MM.1S (cell line): ENCODE measurements around the gene TPRN.

Experiments used
- DNase-seq: peaks from one replicate; pipeline ENCODE4 v3.0.0-alpha.2; 2015
- H2AFZ ChIP-seq: fragments of 300-600 bp; sonication (generic); 2 replicates; pipeline ENCODE4 v1.6.0; 2016; ENCODE audit warnings: antibody characterized with exemption, low read length
- H3F3A ChIP-seq: fragments of 300-600 bp; sonication (generic); 2 replicates; pipeline ENCODE4 v1.6.1; 2016; ENCODE audit warnings: mild to moderate bottlenecking, antibody characterized with exemption, low read length, moderate library complexity, mixed read lengths; ENCODE audit not compliant: insufficient read depth
- H3K27ac ChIP-seq: fragments of 300-600 bp; sonication (generic); 2 replicates; pipeline ENCODE4 v1.5.1; 2016; ENCODE audit warnings: mild to moderate bottlenecking, low read length
- H3K27me3 ChIP-seq: fragments of 300-600 bp; sonication (generic); replicated peaks from 2 replicates; pipeline ENCODE4 v1.6.0; 2016; ENCODE audit warnings: low read length; ENCODE audit not compliant: insufficient read depth
- H3K36me3 ChIP-seq: fragments of 300-600 bp; sonication (generic); replicated peaks from 2 replicates; pipeline ENCODE4 v1.6.1; 2016; ENCODE audit warnings: mild to moderate bottlenecking, low read length, mixed read lengths; ENCODE audit not compliant: insufficient read depth
- H3K4me1 ChIP-seq: fragments of 300-600 bp; sonication (generic); 2 replicates; pipeline ENCODE4 v1.6.1; 2016; ENCODE audit warnings: low read length, mixed read lengths
- H3K4me2 ChIP-seq: fragments of 300-600 bp; sonication (generic); 2 replicates; pipeline ENCODE4 v1.6.0; 2016; ENCODE audit warnings: low read depth, low read length
- H3K4me3 ChIP-seq: fragments of 300-600 bp; sonication (generic); 2 replicates; pipeline ENCODE4 v1.5.1; 2016; ENCODE audit warnings: low read length, mixed read lengths
- H3K79me2 ChIP-seq: fragments of 300-600 bp; sonication (generic); 2 replicates; pipeline ENCODE4 v1.6.1; 2016; ENCODE audit warnings: mixed run types, low read length, mixed read lengths
- H3K9ac ChIP-seq: fragments of 300-600 bp; sonication (generic); 2 replicates; pipeline ENCODE4 v1.6.1; 2016; ENCODE audit warnings: low read length, mixed read lengths
- H3K9me2 ChIP-seq: fragments of 300-600 bp; sonication (generic); replicated peaks from 2 replicates; pipeline ENCODE4 v1.6.1; 2016; ENCODE audit warnings: mild to moderate bottlenecking, low read length, mixed read lengths; ENCODE audit not compliant: insufficient read depth
- H3K9me3 ChIP-seq: fragments of 300-600 bp; sonication (generic); replicated peaks from 2 replicates; pipeline ENCODE4 v1.6.1; 2016; ENCODE audit warnings: mild to moderate bottlenecking, low read length, mixed read lengths; ENCODE audit not compliant: insufficient read depth
- H4K20me1 ChIP-seq: fragments of 300-600 bp; sonication (generic); 2 replicates; pipeline ENCODE4 v1.6.1; 2016; ENCODE audit warnings: mild to moderate bottlenecking, low read length, moderate library complexity, mixed read lengths; ENCODE audit not compliant: insufficient read depth
- CTCF ChIP-seq: fragments of 300-600 bp; sonication (generic); IDR thresholded peaks from 2 replicates; pipeline ENCODE4 v1.5.1; 2016; ENCODE audit warnings: antibody characterized with exemption, low read length, mixed read lengths
- EZH2 ChIP-seq: fragments of 300-600 bp; sonication (generic); optimal IDR thresholded peaks from 2 replicates; pipeline ENCODE3; 2017; ENCODE audit warnings: low read depth, mild to moderate bottlenecking, antibody characterized with exemption, low read length, mixed read lengths
- EZH2phosphoT487 ChIP-seq: fragments of 300-600 bp; sonication (generic); IDR thresholded peaks from 2 replicates; pipeline ENCODE4 v1.6.1; 2018; ENCODE audit warnings: antibody characterized with exemption, low read length

Gene TPRN

GRCh38 chr9:137171149-137171900 lies 29.2 kb downstream of the TPRN start:
- H3K36me3 ChIP-seq: no peaks in the 10 kb centered on the region
- no peaks in the 10 kb centered on the region for H3K9me2 ChIP-seq
- no peaks in the 10 kb centered on the region for H3K79me2 ChIP-seq
- H3K27me3 ChIP-seq: peaks cover 58% of the 10 kb centered on the region
- TF ChIP-seq EZH2phosphoT487 (no peak), EZH2 (no peak), CTCF (no peak)
- H3K9ac ChIP-seq: no peak overlapping the region
- no peak overlapping the region for H3K4me3 ChIP-seq
- no peak for DNase-seq
- no peaks in the 10 kb centered on the region for H3K9me3 ChIP-seq
- H3K27ac ChIP-seq: no peak overlapping the region
- no peak overlapping the region for H3K4me2 ChIP-seq
- H3K4me1 ChIP-seq: no peaks in the 10 kb centered on the region
- H3F3A ChIP-seq: peaks cover 2% of the 10 kb centered on the region; the same call in 1 of the 2 replicates
- no peak overlapping the region for H2AFZ ChIP-seq
- no peaks in the 10 kb centered on the region for H4K20me1 ChIP-seq

- no peak for DNase-seq
- Histone ChIP-seq H3K9me2 (no peaks in the 10 kb centered on the region), H3F3A (no peaks in the 10 kb centered on the region), H3K27me3 (peaks cover 65% of the 10 kb centered on the region), H3K4me3 (no peak overlapping the region), H2AFZ (no peak overlapping the region), H3K27ac (no peak overlapping the region), H3K36me3 (no peaks in the 10 kb centered on the region), H3K79me2 (no peaks in the 10 kb centered on the region), H3K9ac (no peak overlapping the region), H3K4me2 (no peak overlapping the region), H3K4me1 (no peaks in the 10 kb centered on the region), H3K9me3 (no peaks in the 10 kb centered on the region), H4K20me1 (no peaks in the 10 kb centered on the region)
- TF ChIP-seq CTCF (no peak), EZH2 (no peak), EZH2phosphoT487 (no peak)
Observed at GRCh38 chr9:137170486-137171148, 29.9 kb downstream of the TPRN start.

GRCh38 chr9:137169896-137170358 lies 30.6 kb downstream of the TPRN start, which contains the start of gene LRRC26:
TSS of gene LRRC26 (minus strand) at chr9:137170051. CDS start at chr9:137169943, 108 bp downstream.
- Histone ChIP-seq H3K36me3 (no peaks in the 10 kb centered on the region), H3K9me2 (no peaks in the 10 kb centered on the region), H2AFZ (no peak within 1 kb of the TSS), H3K9ac (no peak within 1 kb of the TSS), H3K4me2 (peak within 1 kb of the TSS; percentile 72; the same call in 1 of the 2 replicates), H3K27me3 (peaks cover 72% of the 10 kb centered on the region), H3K4me3 (peak within 1 kb of the TSS; percentile 41; the same call in 1 of the 2 replicates), H3F3A (no peaks in the 10 kb centered on the region), H3K79me2 (no peaks in the 10 kb centered on the region), H3K4me1 (no peaks in the 10 kb centered on the region), H3K9me3 (no peaks in the 10 kb centered on the region), H4K20me1 (no peaks in the 10 kb centered on the region), H3K27ac (no peak within 1 kb of the TSS)
- TF ChIP-seq EZH2: no peak
- no peak for TF ChIP-seq CTCF
- no peak for TF ChIP-seq EZH2phosphoT487
- DNase-seq: no peak
